ENCODE measurements around the gene RCVRN.

Gene RCVRN

GRCh38 chr17:9905078-9905415 lies at the start of gene RCVRN:
RCVRN (minus strand) TSS chr17:9905271; CDS start chr17:9905180, 91 bp downstream.
- DNase-seq = no peak

GRCh38 chr17:9953492-9953891 lies 48.4 kb upstream of the RCVRN start:
- DNase-seq = no peak

- DNase-seq = no peak
These were observed 46.7 kb upstream of the RCVRN start for GRCh38 chr17:9951803-9952202.

- DNase-seq = no peak
These were observed 43.9 kb upstream of the RCVRN start for GRCh38 chr17:9948928-9949327.

- no peak for DNase-seq
These were observed 39.6 kb upstream of the RCVRN start for GRCh38 chr17:9944704-9945103.

DNA sequence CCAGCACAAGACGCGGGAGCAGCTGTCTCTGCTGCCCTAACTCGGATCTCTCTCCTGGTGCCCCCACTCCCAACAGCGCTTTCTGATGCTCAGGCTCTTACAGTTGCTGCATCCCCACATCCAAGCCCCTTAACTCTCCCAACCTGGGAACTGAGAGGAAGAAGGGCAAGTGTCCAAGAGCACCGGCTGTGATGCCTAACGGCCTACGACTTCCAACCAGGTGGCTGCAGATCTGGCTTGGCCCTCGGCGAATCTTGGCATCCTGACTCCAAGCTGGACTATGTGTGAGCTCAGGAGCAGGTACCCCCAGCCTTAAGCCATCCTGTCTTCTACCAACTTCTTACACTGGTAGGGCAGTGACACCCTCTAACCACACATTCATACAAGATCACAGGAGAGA lies 38.3 kb upstream of the RCVRN start:
- no peak for DNase-seq

- no peak for DNase-seq
These were observed 37.8 kb upstream of the RCVRN start for GRCh38 chr17:9942885-9943284.

GRCh38 chr17:9941305-9941704 lies 36.2 kb upstream of the RCVRN start:
- DNase-seq = no peak

GRCh38 chr17:9940841-9941240 lies 35.8 kb upstream of the RCVRN start:
- DNase-seq = no peak

GRCh38 chr17:9938764-9939163 lies 33.7 kb upstream of the RCVRN start:
- no peak for DNase-seq

- peak; percentile 15 for DNase-seq
These were observed 32.8 kb upstream of the RCVRN start for GRCh38 chr17:9937901-9938300.

DNA sequence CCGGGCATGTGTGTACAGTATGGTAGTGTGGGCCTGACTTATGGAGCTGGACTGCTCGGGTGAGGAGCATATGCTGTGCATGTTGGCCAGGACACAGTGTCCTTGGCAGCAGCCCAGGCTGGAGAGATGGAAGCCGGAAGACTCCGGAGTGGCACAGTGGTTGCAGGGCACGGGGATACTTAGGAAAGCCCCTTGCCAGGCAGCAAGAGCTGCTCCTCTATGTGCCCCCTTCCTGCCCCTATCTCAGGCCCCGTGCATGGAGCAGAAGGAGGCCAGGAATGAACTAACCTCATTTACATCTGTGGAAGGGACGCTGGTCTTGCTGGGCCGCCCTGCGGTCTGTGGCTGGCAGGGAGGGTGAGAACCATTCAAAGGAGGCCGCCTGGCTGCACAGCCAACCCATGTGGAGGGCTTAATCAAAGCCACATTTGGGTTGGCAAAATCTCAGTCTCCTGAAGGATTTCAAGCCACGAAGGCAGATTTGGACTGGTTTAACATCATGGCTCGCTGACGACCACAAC lies 32.2 kb upstream of the RCVRN start:
- peak; percentile 72 for DNase-seq

GRCh38 chr17:9936095-9936494 lies 31.0 kb upstream of the RCVRN start:
- no peak for DNase-seq

GRCh38 chr17:9935408-9935807 lies 30.3 kb upstream of the RCVRN start:
- DNase-seq = no peak

GRCh38 chr17:9934331-9934730 lies 29.3 kb upstream of the RCVRN start:
- no peak for DNase-seq

DNA sequence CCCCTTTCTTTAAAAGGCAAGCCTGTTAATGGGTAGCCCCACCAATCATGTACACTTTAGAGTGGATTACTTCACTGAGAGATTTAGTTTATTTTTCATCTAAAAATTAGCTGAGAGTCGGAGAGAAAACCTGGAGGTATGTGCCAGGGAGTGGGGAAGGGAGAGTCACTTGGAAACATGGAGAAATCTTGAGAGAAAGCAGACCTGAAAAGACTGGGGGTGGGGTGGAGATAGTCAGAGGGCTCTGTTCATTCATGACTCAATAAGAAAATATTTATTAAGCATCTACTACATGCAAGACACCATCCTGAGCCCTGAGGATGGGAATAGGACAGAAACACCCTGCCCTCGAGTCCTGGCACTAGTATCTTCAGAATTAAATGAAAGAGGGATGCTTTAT lies 27.4 kb upstream of the RCVRN start:
- DNase-seq = peak; percentile 77

GRCh38 chr17:9931144-9931741 lies 26.2 kb upstream of the RCVRN start:
- no peak for DNase-seq

- DNase-seq = no peak
These were observed 24.8 kb upstream of the RCVRN start for GRCh38 chr17:9929871-9930270.

DNA sequence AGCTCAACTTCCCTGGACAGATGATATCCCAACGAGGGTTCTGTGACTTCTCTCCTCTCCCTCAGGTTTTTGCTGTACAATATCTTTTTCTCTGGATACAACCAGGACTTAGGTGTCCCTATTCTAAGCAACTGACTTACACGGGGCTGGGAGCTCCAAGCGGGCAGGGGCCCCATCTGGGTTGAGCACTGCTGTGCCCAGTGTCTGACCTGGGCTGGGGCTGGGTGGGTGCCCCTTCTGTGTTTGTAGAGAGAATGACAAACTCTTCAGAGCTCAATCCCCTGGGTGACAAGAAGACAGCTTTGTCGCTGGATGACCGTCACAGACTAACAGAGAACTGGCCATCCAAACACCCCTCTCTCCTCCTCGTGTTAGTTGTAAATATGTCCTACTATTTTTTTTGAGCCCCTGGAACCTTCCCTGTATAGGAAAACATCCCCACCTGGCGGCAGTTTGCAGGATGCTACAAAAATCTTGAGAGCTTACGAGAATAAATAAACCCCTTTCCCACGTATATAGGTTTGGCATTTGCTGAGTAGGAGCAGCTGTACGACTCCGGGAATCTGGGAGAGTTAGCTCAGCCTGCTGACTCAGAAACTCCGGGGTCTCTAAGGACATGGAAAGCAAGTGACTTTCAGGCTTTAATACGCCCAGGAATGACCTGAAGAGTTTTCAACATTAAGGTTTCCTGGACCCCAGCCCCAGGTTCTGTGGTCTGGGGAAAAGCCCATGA lies 23.7 kb upstream of the RCVRN start:
- peak; percentile 92 for DNase-seq

DNA sequence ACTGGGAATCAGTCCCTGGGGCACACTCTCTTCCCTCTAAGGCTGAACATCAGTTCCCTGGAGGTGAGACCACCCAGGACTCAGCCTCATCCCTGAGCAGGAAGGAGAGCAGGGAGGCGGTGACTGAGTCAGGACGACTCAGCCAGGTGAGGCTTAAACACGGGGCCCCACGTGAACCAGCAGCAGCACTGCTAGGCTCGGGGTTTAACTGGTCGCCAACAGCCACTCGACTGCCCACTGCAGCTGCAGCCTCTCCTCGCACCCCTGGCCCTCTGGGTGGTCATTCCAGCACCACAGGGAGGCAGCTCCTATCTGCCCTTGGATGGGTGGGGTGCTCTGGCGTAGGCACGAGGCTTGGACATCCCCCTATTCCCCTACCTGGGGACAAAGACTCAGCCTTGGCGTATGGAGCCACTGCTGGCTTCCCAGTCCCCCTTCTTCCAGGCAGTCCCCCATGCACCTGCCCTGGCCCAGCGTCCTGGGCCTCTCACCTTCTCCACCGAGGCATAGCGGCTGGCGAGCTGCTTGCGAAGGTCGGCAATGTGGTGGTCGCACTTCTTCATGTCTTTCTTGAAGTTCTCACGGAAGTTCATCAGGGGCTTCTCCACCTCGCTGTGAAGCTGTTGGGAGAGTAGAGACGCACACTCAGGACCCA lies 21.2 kb upstream of the RCVRN start:
- DNase-seq = no peak

- DNase-seq = no peak
These were observed 20.4 kb upstream of the RCVRN start for GRCh38 chr17:9925457-9925856.

GRCh38 chr17:9924735-9925191 lies 19.7 kb upstream of the RCVRN start:
- peak; percentile 79 for DNase-seq

- DNase-seq = no peak
These were observed 17.2 kb upstream of the RCVRN start for GRCh38 chr17:9922012-9922848.

All from fibroblast of skin of right biceps (primary cell).